Measurements from ENCODE around the gene STT3A. TPM values are rescaled to one million over a fixed set of nuclear protein-coding genes. Genes with fewer than 3 reads are reported as not detected.

STT3A gene
- total and polyA plus RNA-seq, 4 donors: 47.5 to 176 (median 130) TPM

DNA sequence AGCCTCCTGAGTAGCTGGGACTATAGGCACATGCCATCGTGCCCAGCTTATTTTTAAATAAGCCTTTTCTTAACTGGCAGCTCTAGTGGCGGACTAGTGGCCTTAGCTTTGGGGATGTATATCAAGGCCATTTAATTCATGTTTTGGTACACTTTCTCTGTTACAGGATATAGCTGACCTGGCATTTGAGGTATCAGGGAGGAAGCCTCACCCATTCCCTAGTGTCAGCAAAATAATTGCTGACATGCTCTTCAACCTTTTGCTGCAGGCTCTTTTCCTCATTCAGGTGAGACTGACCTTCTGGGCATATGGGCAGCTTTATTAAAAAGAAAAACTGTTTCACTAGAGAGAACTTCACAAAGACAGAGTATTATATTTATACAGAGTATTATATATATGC lies 13.9 kb upstream of the STT3A start:
- no peaks in the 10 kb centered on the region for H3K27me3 ChIP-seq (ENCODE audit: control insufficient read depth in 4 of 4, insufficient read depth in 4 of 4, low read length in 3 of 4)
- H3K36me3 ChIP-seq (ENCODE audit: control insufficient read depth in 4 of 4, insufficient read depth in 3 of 4, low read depth in 1 of 4, low read length in 3 of 4): peaks cover 33 to 86% (median 77%) of the 10 kb centered on the region in 4 donors
- no peak overlapping the region for H3K27ac ChIP-seq (ENCODE audit: low read depth in 1 of 2, low read length in 2 of 2)
- H3K4me1 ChIP-seq (ENCODE audit: control insufficient read depth in 4 of 4, insufficient read depth in 4 of 4, low read length in 3 of 4): no peaks in the 10 kb centered on the region
- TF ChIP-seq, protein P1, sequence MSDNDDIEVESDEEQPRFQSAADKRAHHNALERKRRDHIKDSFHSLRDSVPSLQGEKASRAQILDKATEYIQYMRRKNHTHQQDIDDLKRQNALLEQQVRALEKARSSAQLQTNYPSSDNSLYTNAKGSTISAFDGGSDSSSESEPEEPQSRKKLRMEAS (IDR thresholded peaks at IDR 0.05): no peak
- TF ChIP-seq RAD21 (IDR thresholded peaks at IDR 0.05) (no peak), JUND (IDR thresholded peaks at IDR 0.05) (no peak)
- TF ChIP-seq, protein P2, sequence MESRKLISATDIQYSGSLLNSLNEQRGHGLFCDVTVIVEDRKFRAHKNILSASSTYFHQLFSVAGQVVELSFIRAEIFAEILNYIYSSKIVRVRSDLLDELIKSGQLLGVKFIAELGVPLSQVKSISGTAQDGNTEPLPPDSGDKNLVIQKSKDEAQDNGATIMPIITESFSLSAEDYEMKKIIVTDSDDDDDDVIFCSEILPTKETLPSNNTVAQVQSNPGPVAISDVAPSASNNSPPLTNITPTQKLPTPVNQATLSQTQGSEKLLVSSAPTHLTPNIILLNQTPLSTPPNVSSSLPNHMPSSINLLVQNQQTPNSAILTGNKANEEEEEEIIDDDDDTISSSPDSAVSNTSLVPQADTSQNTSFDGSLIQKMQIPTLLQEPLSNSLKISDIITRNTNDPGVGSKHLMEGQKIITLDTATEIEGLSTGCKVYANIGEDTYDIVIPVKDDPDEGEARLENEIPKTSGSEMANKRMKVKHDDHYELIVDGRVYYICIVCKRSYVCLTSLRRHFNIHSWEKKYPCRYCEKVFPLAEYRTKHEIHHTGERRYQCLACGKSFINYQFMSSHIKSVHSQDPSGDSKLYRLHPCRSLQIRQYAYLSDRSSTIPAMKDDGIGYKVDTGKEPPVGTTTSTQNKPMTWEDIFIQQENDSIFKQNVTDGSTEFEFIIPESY (IDR thresholded peaks at IDR 0.05): no peak
- DNase-seq (ENCODE audit: low spot score): no peak
- H3K9me3 ChIP-seq (ENCODE audit: control insufficient read depth in 4 of 4, low read length in 3 of 4): no peaks in the 10 kb centered on the region
- no peak overlapping the region for H3K9ac ChIP-seq (ENCODE audit: low read depth in 1 of 2, low read length in 2 of 2)
- no peak overlapping the region for H3K4me3 ChIP-seq (ENCODE audit: low read depth in 1 of 3, low read length in 3 of 3)
- 91% methylated on average over 2 of the region's 2 CpGs for WGBS

DNA sequence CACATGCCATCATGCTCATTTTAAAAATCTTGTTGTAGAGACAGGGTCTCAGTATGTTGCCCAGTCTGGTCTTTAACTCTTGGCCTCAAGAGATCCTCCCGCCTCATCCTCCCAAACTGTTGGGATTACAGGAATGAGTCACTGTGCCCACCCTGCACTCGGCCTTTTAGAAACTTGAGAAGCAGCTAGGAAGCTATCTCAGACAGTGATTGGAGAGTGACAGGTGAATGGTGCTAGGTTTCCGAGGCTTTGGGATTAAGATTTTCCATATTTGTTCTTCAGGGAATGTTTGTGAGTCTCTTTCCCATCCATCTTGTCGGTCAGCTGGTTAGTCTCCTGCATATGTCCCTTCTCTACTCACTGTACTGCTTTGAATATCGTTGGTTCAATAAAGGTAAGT lies 12.8 kb upstream of the STT3A start:
- H3K4me1 ChIP-seq (ENCODE audit: control insufficient read depth in 4 of 4, insufficient read depth in 4 of 4, low read length in 3 of 4): no peaks in the 10 kb centered on the region
- H3K27ac ChIP-seq (ENCODE audit: low read depth in 1 of 2, low read length in 2 of 2): no peak overlapping the region
- no peaks in the 10 kb centered on the region for H3K27me3 ChIP-seq (ENCODE audit: control insufficient read depth in 4 of 4, insufficient read depth in 4 of 4, low read length in 3 of 4)
- no peak overlapping the region for H3K4me3 ChIP-seq (ENCODE audit: low read depth in 1 of 3, low read length in 3 of 3)
- 97% methylated on average over 5 of the region's 5 CpGs for WGBS
- peaks cover 32 to 88% (median 78%) of the 10 kb centered on the region in 4 donors for H3K36me3 ChIP-seq (ENCODE audit: control insufficient read depth in 4 of 4, insufficient read depth in 3 of 4, low read depth in 1 of 4, low read length in 3 of 4)
- H3K9me3 ChIP-seq (ENCODE audit: control insufficient read depth in 4 of 4, low read length in 3 of 4): no peaks in the 10 kb centered on the region
- TF ChIP-seq JUND (IDR thresholded peaks at IDR 0.05) (no peak), EGR1 (IDR thresholded peaks at IDR 0.05; ENCODE audit: low read depth in 2 of 2) (no peak), HNF4A (conservative IDR thresholded peaks at IDR 0.05) (no peak), NR2F2 (IDR thresholded peaks at IDR 0.05) (no peak), TAF1 (conservative IDR thresholded peaks at IDR 0.05) (no peak), SP1 (IDR thresholded peaks at IDR 0.05) (no peak), FOXA2 (IDR thresholded peaks at IDR 0.05) (no peak), RXRA (IDR thresholded peaks at IDR 0.05) (no peak), GABPA (IDR thresholded peaks at IDR 0.05 in 1 of 2, conservative IDR thresholded peaks at IDR 0.05 in 1 of 2) (no peak), YY1 (IDR thresholded peaks at IDR 0.05) (no peak), FOXA1 (IDR thresholded peaks at IDR 0.05) (no peak), RAD21 (IDR thresholded peaks at IDR 0.05) (no peak), HNF4G (IDR thresholded peaks at IDR 0.05) (no peak)
- TF ChIP-seq, protein P2 (IDR thresholded peaks at IDR 0.05): no peak
- TF ChIP-seq, protein P3, sequence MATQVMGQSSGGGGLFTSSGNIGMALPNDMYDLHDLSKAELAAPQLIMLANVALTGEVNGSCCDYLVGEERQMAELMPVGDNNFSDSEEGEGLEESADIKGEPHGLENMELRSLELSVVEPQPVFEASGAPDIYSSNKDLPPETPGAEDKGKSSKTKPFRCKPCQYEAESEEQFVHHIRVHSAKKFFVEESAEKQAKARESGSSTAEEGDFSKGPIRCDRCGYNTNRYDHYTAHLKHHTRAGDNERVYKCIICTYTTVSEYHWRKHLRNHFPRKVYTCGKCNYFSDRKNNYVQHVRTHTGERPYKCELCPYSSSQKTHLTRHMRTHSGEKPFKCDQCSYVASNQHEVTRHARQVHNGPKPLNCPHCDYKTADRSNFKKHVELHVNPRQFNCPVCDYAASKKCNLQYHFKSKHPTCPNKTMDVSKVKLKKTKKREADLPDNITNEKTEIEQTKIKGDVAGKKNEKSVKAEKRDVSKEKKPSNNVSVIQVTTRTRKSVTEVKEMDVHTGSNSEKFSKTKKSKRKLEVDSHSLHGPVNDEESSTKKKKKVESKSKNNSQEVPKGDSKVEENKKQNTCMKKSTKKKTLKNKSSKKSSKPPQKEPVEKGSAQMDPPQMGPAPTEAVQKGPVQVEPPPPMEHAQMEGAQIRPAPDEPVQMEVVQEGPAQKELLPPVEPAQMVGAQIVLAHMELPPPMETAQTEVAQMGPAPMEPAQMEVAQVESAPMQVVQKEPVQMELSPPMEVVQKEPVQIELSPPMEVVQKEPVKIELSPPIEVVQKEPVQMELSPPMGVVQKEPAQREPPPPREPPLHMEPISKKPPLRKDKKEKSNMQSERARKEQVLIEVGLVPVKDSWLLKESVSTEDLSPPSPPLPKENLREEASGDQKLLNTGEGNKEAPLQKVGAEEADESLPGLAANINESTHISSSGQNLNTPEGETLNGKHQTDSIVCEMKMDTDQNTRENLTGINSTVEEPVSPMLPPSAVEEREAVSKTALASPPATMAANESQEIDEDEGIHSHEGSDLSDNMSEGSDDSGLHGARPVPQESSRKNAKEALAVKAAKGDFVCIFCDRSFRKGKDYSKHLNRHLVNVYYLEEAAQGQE (IDR thresholded peaks at IDR 0.05): no peak
- TF ChIP-seq, protein P4, sequence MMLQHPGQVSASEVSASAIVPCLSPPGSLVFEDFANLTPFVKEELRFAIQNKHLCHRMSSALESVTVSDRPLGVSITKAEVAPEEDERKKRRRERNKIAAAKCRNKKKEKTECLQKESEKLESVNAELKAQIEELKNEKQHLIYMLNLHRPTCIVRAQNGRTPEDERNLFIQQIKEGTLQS (IDR thresholded peaks at IDR 0.05): no peak
- TF ChIP-seq, protein P5, sequence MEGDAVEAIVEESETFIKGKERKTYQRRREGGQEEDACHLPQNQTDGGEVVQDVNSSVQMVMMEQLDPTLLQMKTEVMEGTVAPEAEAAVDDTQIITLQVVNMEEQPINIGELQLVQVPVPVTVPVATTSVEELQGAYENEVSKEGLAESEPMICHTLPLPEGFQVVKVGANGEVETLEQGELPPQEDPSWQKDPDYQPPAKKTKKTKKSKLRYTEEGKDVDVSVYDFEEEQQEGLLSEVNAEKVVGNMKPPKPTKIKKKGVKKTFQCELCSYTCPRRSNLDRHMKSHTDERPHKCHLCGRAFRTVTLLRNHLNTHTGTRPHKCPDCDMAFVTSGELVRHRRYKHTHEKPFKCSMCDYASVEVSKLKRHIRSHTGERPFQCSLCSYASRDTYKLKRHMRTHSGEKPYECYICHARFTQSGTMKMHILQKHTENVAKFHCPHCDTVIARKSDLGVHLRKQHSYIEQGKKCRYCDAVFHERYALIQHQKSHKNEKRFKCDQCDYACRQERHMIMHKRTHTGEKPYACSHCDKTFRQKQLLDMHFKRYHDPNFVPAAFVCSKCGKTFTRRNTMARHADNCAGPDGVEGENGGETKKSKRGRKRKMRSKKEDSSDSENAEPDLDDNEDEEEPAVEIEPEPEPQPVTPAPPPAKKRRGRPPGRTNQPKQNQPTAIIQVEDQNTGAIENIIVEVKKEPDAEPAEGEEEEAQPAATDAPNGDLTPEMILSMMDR (IDR thresholded peaks at IDR 0.05; ENCODE audit: low read depth, low read length, missing input control): no peak
- TF ChIP-seq, protein P1 (IDR thresholded peaks at IDR 0.05): no peak
- H3K9ac ChIP-seq (ENCODE audit: low read depth in 1 of 2, low read length in 2 of 2): no peak overlapping the region
- no peak for DNase-seq (ENCODE audit: low spot score)

Data from liver (tissue), 9 donors.